Peyer's patch (tissue), 4 donors: ENCODE measurements around the gene IQGAP2.

Source experiments
- POLR2A ChIP-seq, 2 donors: fragments of 450-650 bp; IDR thresholded peaks; one replicate each; pipeline ENCODE4 v1.5.1; 2017; ENCODE audit warnings: antibody characterized with exemption in 2 of 2, mild to moderate bottlenecking in 2 of 2, moderate library complexity in 2 of 2
- TF ChIP-seq, protein P1 (sequence below), 6 experiments: fragments of 450-650 bp in 4 of 6; fragments of 200-600 bp in 2 of 6; sonication (generic) in 1 of 6; IDR thresholded peaks; one replicate each; pipeline ENCODE4 v1.5.1; 2017 to 2019; ENCODE audit warnings: antibody characterized with exemption in 6 of 6, mild to moderate bottlenecking in 3 of 6, moderate library complexity in 1 of 6

DNA sequence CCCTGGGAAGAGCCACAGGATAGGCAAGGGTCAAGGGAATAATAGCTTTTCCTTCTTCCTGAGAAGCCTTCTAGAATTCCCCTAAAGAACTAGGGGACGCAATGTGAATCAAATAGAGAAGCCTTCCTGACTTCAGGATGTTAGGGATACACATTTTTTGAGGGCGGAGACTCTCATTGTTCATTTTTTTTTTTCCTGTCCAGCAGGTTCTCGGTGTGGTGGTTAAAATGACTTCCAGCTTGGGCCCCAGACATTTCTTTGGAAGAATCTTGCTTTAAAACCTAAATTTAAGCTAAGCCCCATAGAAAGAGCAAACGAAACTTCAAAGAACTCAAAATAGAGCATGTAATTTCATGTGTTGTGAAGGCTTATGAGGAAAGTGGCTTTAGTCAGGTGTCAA is 80.8 kb downstream of the IQGAP2 start:
- TF ChIP-seq, protein P1, sequence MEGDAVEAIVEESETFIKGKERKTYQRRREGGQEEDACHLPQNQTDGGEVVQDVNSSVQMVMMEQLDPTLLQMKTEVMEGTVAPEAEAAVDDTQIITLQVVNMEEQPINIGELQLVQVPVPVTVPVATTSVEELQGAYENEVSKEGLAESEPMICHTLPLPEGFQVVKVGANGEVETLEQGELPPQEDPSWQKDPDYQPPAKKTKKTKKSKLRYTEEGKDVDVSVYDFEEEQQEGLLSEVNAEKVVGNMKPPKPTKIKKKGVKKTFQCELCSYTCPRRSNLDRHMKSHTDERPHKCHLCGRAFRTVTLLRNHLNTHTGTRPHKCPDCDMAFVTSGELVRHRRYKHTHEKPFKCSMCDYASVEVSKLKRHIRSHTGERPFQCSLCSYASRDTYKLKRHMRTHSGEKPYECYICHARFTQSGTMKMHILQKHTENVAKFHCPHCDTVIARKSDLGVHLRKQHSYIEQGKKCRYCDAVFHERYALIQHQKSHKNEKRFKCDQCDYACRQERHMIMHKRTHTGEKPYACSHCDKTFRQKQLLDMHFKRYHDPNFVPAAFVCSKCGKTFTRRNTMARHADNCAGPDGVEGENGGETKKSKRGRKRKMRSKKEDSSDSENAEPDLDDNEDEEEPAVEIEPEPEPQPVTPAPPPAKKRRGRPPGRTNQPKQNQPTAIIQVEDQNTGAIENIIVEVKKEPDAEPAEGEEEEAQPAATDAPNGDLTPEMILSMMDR (IDR thresholded peaks at IDR 0.05) = no peak
- no peak for TF ChIP-seq POLR2A (IDR thresholded peaks at IDR 0.05)
